HG03457 (cell line): Measurements from ENCODE around the gene ZNF280D.
"Not testable (repeated sequence)": the region's sequence is repeated elsewhere in the genome, so short reads cannot be mapped to it uniquely, and the experiment has no call there.

Source experiments
- ATAC-seq: cut with Tn5 transposase; IDR thresholded peaks from one replicate; pipeline ENCODE4 v1.9.1; 2021; ENCODE audit warnings: moderate number of reproducible peaks; ENCODE audit not compliant: unreplicated experiment

Gene ZNF280D

GRCh38 chr15:56718560-56718959 lies 14.7 kb downstream of the ZNF280D start:
- ATAC-seq = no peak

- ATAC-seq = no peak
These were observed 17.0 kb downstream of the ZNF280D start for GRCh38 chr15:56716334-56716733.

GRCh38 chr15:56715220-56715619 lies 18.1 kb downstream of the ZNF280D start:
- no peak for ATAC-seq

- not testable (repeated sequence) for ATAC-seq
These were observed 23.8 kb downstream of the ZNF280D start for GRCh38 chr15:56709502-56709901.

GRCh38 chr15:56699743-56700142 lies 33.6 kb downstream of the ZNF280D start:
- ATAC-seq = no peak

- ATAC-seq = no peak
These were observed 35.0 kb downstream of the ZNF280D start for GRCh38 chr15:56698270-56698669.

GRCh38 chr15:56693761-56694160 lies 39.5 kb downstream of the ZNF280D start:
- no peak for ATAC-seq

GRCh38 chr15:56690733-56691132 lies 42.6 kb downstream of the ZNF280D start:
- no peak for ATAC-seq

- ATAC-seq = no peak
These were observed 49.4 kb downstream of the ZNF280D start for GRCh38 chr15:56683908-56684307.

GRCh38 chr15:56681113-56681512 lies 52.2 kb downstream of the ZNF280D start:
- no peak for ATAC-seq

- no peak for ATAC-seq
These were observed 54.1 kb downstream of the ZNF280D start for GRCh38 chr15:56679225-56679624.

- ATAC-seq = no peak
These were observed 54.7 kb downstream of the ZNF280D start for GRCh38 chr15:56678571-56678970.

- no peak for ATAC-seq
These were observed 56.0 kb downstream of the ZNF280D start for GRCh38 chr15:56677271-56677670.

GRCh38 chr15:56675930-56676329 lies 57.4 kb downstream of the ZNF280D start:
- ATAC-seq = no peak

GRCh38 chr15:56674857-56675256 lies 58.5 kb downstream of the ZNF280D start:
- ATAC-seq = no peak

- ATAC-seq = no peak
These were observed 60.6 kb downstream of the ZNF280D start for GRCh38 chr15:56672721-56673120.

GRCh38 chr15:56667517-56667916 lies 65.8 kb downstream of the ZNF280D start:
- ATAC-seq = no peak

GRCh38 chr15:56660943-56661342 lies 72.4 kb downstream of the ZNF280D start:
- ATAC-seq = no peak

- no peak for ATAC-seq
These were observed 74.1 kb downstream of the ZNF280D start for GRCh38 chr15:56659197-56659596.

GRCh38 chr15:56654624-56655023 lies 78.7 kb downstream of the ZNF280D start:
- no peak for ATAC-seq

GRCh38 chr15:56654216-56654615 lies 79.1 kb downstream of the ZNF280D start:
- ATAC-seq = no peak

GRCh38 chr15:56653787-56654186 lies 79.5 kb downstream of the ZNF280D start:
- no peak for ATAC-seq

GRCh38 chr15:56653107-56653506 lies 80.2 kb downstream of the ZNF280D start:
- ATAC-seq = no peak

- ATAC-seq = no peak
These were observed 85.0 kb downstream of the ZNF280D start for GRCh38 chr15:56648311-56648710.
